Measurements from ENCODE around the gene MEAF6. TPM values are rescaled to one million over a fixed set of nuclear protein-coding genes. Genes with fewer than 3 reads are reported as not detected.

MEAF6 gene
- total and polyA plus RNA-seq, 2 donors (not counting 1 experiment from before 2014, with no cell fraction given) = 49.4 to 56.0 TPM

GRCh38 chr1:37559080-37559479 is 44.5 kb upstream of the MEAF6 start:
- Histone ChIP-seq H3K27me3 (ENCODE audit: control insufficient read depth, insufficient read depth, low read length) (no peaks in the 10 kb centered on the region), H3K27ac (ENCODE audit: insufficient read depth, low read length) (no peak overlapping the region), H2AFZ (ENCODE audit: low read length) (no peak overlapping the region), H3K4me2 (ENCODE audit: extremely low read depth, insufficient read depth, low read length) (no peak overlapping the region), H3K79me2 (ENCODE audit: control insufficient read depth, insufficient read depth, low read length) (no peaks in the 10 kb centered on the region), H3K36me3 (ENCODE audit: control insufficient read depth, insufficient read depth, low read length) (peaks cover 5% of the 10 kb centered on the region), H4K20me1 (ENCODE audit: control insufficient read depth, extremely low read depth, insufficient read depth, low read length) (no peaks in the 10 kb centered on the region), H3K4me3 (replicated peaks in 1 of 4; ENCODE audit: control extremely low read depth in 1 of 4, insufficient read depth in 1 of 4, low read depth in 3 of 4, low read length in 4 of 4) (no peak overlapping the region), H3K4me1 (ENCODE audit: control insufficient read depth, extremely low read depth, insufficient read depth, low read length) (peaks cover 9% of the 10 kb centered on the region), H3K9me3 (ENCODE audit: control insufficient read depth, insufficient read depth, low read depth, low read length) (no peaks in the 10 kb centered on the region), H3K9ac (ENCODE audit: insufficient read depth, low read length) (no peak overlapping the region)
- DNase-seq (ENCODE audit: low read depth in 2 of 2) = no peak
- TF ChIP-seq EZH2 (IDR thresholded peaks at IDR 0.05; ENCODE audit: low read length, missing control alignments) (no peak), CTCF (conservative IDR thresholded peaks at IDR 0.05 in 1 of 2, IDR thresholded peaks at IDR 0.05 in 1 of 2; ENCODE audit: low read depth in 1 of 2, low read length in 2 of 2) (no peak)

GRCh38 chr1:37558411-37558810 is 43.8 kb upstream of the MEAF6 start:
- TF ChIP-seq CTCF (conservative IDR thresholded peaks at IDR 0.05 in 1 of 2, IDR thresholded peaks at IDR 0.05 in 1 of 2; ENCODE audit: low read depth in 1 of 2, low read length in 2 of 2) = no peak
- no peak for TF ChIP-seq EZH2 (IDR thresholded peaks at IDR 0.05; ENCODE audit: low read length, missing control alignments)
- peaks cover 5% of the 10 kb centered on the region for H3K36me3 ChIP-seq (ENCODE audit: control insufficient read depth, insufficient read depth, low read length)
- peaks cover 9% of the 10 kb centered on the region for H3K4me1 ChIP-seq (ENCODE audit: control insufficient read depth, extremely low read depth, insufficient read depth, low read length)
- no peak overlapping the region for H3K27ac ChIP-seq (ENCODE audit: insufficient read depth, low read length)
- H4K20me1 ChIP-seq (ENCODE audit: control insufficient read depth, extremely low read depth, insufficient read depth, low read length) = no peaks in the 10 kb centered on the region
- no peak overlapping the region for H2AFZ ChIP-seq (ENCODE audit: low read length)
- H3K4me3 ChIP-seq (replicated peaks in 1 of 4; ENCODE audit: control extremely low read depth in 1 of 4, insufficient read depth in 1 of 4, low read depth in 3 of 4, low read length in 4 of 4) = no peak overlapping the region
- no peak for DNase-seq (ENCODE audit: low read depth in 2 of 2)
- H3K9ac ChIP-seq (ENCODE audit: insufficient read depth, low read length) = no peak overlapping the region
- no peak overlapping the region for H3K4me2 ChIP-seq (ENCODE audit: extremely low read depth, insufficient read depth, low read length)
- H3K9me3 ChIP-seq (ENCODE audit: control insufficient read depth, insufficient read depth, low read depth, low read length) = no peaks in the 10 kb centered on the region
- H3K27me3 ChIP-seq (ENCODE audit: control insufficient read depth, insufficient read depth, low read length) = no peaks in the 10 kb centered on the region
- H3K79me2 ChIP-seq (ENCODE audit: control insufficient read depth, insufficient read depth, low read length) = peaks cover 7% of the 10 kb centered on the region

- TF ChIP-seq CTCF (conservative IDR thresholded peaks at IDR 0.05 in 1 of 2, IDR thresholded peaks at IDR 0.05 in 1 of 2; ENCODE audit: low read depth in 1 of 2, low read length in 2 of 2) = no peak
- TF ChIP-seq EZH2 (IDR thresholded peaks at IDR 0.05; ENCODE audit: low read length, missing control alignments) = no peak
- Histone ChIP-seq H3K36me3 (ENCODE audit: control insufficient read depth, insufficient read depth, low read length) (peaks cover 5% of the 10 kb centered on the region), H3K27me3 (ENCODE audit: control insufficient read depth, insufficient read depth, low read length) (no peaks in the 10 kb centered on the region), H3K79me2 (ENCODE audit: control insufficient read depth, insufficient read depth, low read length) (peaks cover 17% of the 10 kb centered on the region), H3K4me1 (ENCODE audit: control insufficient read depth, extremely low read depth, insufficient read depth, low read length) (peaks cover 17% of the 10 kb centered on the region), H2AFZ (ENCODE audit: low read length) (peak overlapping the region; percentile 59), H3K9ac (ENCODE audit: insufficient read depth, low read length) (no peak overlapping the region), H3K27ac (ENCODE audit: insufficient read depth, low read length) (peak overlapping the region; percentile 62), H3K4me3 (replicated peaks in 1 of 4; ENCODE audit: control extremely low read depth in 1 of 4, insufficient read depth in 1 of 4, low read depth in 3 of 4, low read length in 4 of 4) (peak overlapping the region; percentile 22 to 81 (median 46)), H3K4me2 (ENCODE audit: extremely low read depth, insufficient read depth, low read length) (peak overlapping the region; percentile 84), H4K20me1 (ENCODE audit: control insufficient read depth, extremely low read depth, insufficient read depth, low read length) (no peaks in the 10 kb centered on the region), H3K9me3 (ENCODE audit: control insufficient read depth, insufficient read depth, low read depth, low read length) (no peaks in the 10 kb centered on the region)
- DNase-seq (ENCODE audit: low read depth in 2 of 2) = no peak
Observed at GRCh38 chr1:37557402-37557801, 42.8 kb upstream of the MEAF6 start.

Measured in fibroblast of lung (primary cell).